ENCODE measurements around the gene PEX26. TPM values are rescaled to one million over a fixed set of nuclear protein-coding genes. Genes with fewer than 3 reads are reported as not detected.

Gene PEX26
- total and polyA plus RNA-seq, 2 of the 13 experiments (the other 11 are each of a cell fraction or from before 2014, with no cell fraction given): 10.6 to 25.1 TPM

GRCh38 chr22:18148293-18148965 is 70.6 kb downstream of the PEX26 start (continued):
- TF ChIP-seq HBP1 (CRISPR knock-in tag; IDR thresholded peaks at IDR 0.05; ENCODE audit: low read depth) (peak; percentile 97), ZNF660 (CRISPR knock-in tag; IDR thresholded peaks at IDR 0.05; ENCODE audit: borderline replicate concordance, low read depth) (no peak), RNF219 (CRISPR knock-in tag; IDR thresholded peaks at IDR 0.05) (peak; percentile 91; the same call in 1 of the 2 replicates), ZNF335 (CRISPR knock-in tag; IDR thresholded peaks at IDR 0.05) (peak; percentile 66; the same call in 1 of the 2 replicates), DPF2 (CRISPR knock-in tag; IDR thresholded peaks at IDR 0.05; ENCODE audit: borderline replicate concordance, low read depth) (peak; percentile 99), ZNF333 (CRISPR knock-in tag; IDR thresholded peaks at IDR 0.05; ENCODE audit: borderline replicate concordance) (no peak), SIN3B (IDR thresholded peaks at IDR 0.05; ENCODE audit: low read length) (no peak), KDM2A (CRISPR knock-in tag; IDR thresholded peaks at IDR 0.05; ENCODE audit: borderline replicate concordance, low read depth) (peak; percentile 84; the same call in 1 of the 2 replicates), KDM6A (CRISPR knock-in tag; IDR thresholded peaks at IDR 0.05; ENCODE audit: low read depth) (peak; percentile 96), ZNF263 (CRISPR knock-in tag; IDR thresholded peaks at IDR 0.05) (no peak), HIC2 (CRISPR knock-in tag; IDR thresholded peaks at IDR 0.05; ENCODE audit: low read depth) (peak; percentile 74), BORCS8-MEF2B (CRISPR knock-in tag; IDR thresholded peaks at IDR 0.05) (peak; percentile 67), ONECUT2 (CRISPR knock-in tag; IDR thresholded peaks at IDR 0.05) (0 out of 2 replicates have a peak, but pooled peaks have one; percentile 29), ZNF274 (CRISPR knock-in tag; IDR thresholded peaks at IDR 0.05) (no peak), PBX3 (CRISPR knock-in tag; IDR thresholded peaks at IDR 0.05; ENCODE audit: borderline replicate concordance) (no peak), TCF7 (IDR thresholded peaks at IDR 0.05; ENCODE audit: low read depth) (no peak; the same call in 1 of the 2 replicates), LRRFIP1 (CRISPR knock-in tag; conservative IDR thresholded peaks at IDR 0.05) (no peak), ZIK1 (CRISPR knock-in tag; IDR thresholded peaks at IDR 0.05; ENCODE audit: borderline replicate concordance, low read depth) (0 out of 2 replicates have a peak, but pooled peaks have one; percentile 56), ZNF746 (CRISPR knock-in tag; IDR thresholded peaks at IDR 0.05) (peak; percentile 33; the same call in 1 of the 2 replicates), YY1 (IDR thresholded peaks at IDR 0.05; ENCODE audit: insufficient read depth, insufficient replicate concordance, low read depth, low read length) (peak; percentile 58)
